Smooth muscle cell of the brain vasculature (primary cell): ENCODE data around the gene VAC14.
"Not testable (repeated sequence)": the region's sequence is repeated elsewhere in the genome, so short reads cannot be mapped to it uniquely, and the experiment has no call there.

Source experiments
- DNase-seq: peaks from one replicate; pipeline ENCODE4 v3.0.0-alpha.2; 2012; ENCODE audit warnings: low read depth, low spot score

VAC14 gene

DNA sequence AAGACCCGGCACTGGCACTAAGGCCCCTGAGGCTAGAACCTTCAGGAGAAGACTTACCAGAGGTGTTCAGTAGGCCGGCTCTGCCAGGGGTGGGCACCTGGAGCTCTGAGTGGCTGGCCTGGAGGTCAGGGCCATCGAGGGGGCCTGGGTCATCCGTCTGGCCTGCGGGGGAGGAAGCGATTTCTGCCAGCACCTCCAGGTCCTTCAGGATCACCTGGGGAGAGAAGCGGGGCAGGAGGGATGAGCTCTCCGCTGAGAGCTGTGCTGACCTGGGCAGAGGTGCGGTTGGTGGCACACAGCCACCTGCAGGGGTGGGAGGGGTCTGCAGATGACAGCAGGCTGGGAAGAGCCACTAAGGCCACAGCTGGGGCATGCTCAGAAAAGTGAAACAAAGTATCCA lies 56.6 kb downstream of the VAC14 start:
- DNase-seq: no peak

DNA sequence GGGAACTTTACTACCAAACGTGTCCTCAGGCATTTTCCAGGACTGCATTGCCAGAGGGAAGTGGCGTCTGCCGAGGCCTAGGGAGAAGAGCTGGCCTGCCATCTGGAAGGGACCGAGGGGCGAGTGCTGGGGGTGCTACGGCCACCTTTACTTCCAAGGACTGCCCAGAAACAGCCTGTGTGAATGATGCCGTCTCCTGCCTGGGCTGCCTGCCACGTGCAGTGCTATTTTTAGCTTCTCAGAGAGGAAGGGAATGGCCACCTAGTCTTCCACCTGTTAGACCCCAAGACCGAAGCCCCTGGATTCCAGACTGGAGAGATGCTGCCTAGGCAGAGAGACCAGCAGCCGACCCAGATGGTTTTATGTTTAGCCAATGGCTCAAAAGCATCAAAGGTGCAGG lies 57.2 kb downstream of the VAC14 start:
- no peak for DNase-seq

DNA sequence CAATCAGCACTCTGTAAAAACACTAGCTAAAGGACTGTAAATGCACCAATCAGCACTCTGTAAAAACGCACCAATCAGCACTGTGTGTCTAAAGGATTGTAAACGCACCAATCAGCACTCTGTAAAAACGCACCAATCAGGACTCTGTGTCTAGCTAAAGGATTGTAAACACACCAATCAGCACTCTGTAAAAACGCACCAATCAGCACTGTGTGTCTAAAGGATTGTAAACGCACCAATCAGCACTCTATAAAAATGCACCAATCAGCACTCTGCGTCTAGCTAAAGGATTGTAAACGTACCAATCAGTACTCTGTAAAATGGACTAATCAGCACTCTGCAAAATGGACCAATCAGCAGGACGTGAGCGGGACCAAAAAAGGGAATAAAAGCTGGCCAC lies 58.0 kb downstream of the VAC14 start:
- not testable (repeated sequence) for DNase-seq

DNA sequence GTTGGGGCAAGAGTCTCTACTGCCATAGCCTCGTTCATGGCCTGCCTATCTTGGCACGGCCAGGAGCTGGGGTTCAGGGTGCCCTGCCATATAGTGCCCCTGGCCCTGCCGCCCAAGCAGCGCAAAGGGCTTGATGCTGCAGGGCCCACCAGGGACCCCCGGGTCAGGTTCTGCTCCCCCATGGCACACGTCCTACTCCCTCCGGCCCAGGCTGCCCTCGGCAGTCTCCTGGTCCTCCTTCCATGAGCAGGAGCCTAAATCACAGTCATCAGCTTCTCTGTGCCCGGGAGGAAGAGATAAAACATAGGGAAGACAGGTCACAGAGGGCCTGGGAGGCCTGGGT lies 59.2 kb downstream of the VAC14 start:
- no peak for DNase-seq

DNA sequence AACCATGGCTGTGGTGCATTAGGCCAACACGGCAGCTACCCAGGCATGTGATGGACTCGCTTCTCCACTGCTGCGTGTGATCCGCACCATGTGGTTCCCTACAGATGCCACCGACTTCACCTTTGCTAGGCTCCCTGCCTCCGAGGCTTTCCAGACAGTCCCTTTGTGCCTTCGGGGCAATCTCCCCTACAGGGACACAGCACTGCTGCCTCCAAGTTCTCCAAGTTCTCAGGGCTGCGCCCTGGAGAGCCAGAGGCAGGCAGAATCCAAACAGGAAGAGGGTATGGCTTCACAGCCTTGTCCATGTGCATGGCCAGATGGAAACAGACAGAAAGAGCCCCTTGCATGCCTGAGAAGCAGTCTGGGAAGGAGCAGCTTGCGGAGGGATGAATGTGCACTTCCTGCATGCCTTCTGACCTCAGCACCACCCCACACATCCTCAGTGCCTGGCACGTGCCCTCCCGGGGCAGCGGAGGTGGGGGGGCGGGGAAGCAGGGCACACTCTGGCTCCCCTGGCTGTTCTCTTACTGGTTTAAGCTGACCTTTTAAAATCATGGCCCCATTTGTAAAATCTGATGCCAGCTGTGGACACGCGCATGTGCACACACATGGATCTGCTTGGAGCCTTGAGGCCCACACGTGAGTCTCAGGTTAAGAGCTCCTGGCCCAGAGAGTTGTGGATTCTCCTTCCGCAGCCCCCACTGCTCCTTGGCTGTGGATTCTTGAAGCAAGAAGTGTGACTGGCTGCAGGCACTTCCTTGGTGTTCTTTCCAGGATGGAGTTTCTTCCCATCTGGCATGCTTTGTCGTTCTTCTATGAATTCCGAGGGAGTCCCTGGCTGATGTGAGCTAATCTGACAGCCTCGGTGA lies 59.8 kb downstream of the VAC14 start:
- peak; percentile 61 for DNase-seq

DNA sequence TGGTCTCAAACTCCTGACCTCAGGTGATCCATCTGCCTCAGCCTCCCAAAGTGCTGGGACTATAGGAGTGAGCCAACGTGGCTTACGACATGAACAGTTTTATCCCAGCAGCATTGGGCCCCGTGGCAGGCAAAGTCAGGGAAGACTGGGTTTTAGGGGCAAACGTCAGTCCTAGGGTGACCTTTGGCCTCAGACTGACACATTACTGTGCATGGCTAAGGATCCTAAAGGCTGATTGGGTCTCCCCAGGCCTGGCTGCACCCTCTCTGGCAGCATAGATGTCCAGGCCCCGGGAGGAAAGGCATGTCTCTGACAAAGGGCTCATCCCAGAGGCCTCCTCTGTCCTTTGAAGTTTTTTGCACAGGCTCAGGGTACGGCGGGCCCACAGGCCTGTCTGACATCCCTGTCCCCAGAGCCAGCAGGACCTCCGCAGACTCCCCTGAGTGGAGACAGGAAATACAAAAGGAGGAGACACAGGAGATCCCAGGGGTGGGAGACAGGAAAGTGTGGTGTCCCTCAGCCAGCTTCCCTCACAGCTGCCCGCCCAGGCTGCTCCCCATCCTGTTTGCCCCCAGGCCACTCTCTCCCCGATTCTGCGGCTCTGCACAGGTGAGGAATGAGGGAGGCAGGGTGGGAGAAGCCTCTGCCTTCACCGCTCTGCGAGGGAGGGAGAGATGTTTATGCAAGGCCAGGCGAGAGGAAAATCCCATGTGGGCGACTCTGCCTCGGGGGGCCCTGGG lies 60.6 kb downstream of the VAC14 start:
- DNase-seq: no peak

DNA sequence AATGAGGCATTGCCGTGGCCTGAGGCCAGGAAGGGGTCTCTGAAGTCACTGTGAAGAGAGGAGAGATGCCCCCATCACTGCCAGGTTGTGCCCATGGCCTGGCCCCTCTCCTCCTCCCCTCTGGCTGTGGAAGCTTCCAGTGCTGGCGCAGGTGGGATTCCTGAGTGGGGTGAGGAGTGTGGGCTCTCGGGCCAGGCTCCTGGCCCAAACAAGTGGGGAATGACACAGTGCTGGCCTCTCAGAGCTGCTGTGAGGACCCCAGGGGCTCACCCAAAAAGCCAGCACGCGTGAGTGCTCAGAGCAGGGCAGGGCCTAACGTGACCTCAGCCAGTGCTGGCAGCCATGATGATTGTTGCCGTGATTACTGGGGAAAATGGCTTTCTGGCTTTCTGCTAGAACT lies 61.6 kb downstream of the VAC14 start:
- no peak for DNase-seq

DNA sequence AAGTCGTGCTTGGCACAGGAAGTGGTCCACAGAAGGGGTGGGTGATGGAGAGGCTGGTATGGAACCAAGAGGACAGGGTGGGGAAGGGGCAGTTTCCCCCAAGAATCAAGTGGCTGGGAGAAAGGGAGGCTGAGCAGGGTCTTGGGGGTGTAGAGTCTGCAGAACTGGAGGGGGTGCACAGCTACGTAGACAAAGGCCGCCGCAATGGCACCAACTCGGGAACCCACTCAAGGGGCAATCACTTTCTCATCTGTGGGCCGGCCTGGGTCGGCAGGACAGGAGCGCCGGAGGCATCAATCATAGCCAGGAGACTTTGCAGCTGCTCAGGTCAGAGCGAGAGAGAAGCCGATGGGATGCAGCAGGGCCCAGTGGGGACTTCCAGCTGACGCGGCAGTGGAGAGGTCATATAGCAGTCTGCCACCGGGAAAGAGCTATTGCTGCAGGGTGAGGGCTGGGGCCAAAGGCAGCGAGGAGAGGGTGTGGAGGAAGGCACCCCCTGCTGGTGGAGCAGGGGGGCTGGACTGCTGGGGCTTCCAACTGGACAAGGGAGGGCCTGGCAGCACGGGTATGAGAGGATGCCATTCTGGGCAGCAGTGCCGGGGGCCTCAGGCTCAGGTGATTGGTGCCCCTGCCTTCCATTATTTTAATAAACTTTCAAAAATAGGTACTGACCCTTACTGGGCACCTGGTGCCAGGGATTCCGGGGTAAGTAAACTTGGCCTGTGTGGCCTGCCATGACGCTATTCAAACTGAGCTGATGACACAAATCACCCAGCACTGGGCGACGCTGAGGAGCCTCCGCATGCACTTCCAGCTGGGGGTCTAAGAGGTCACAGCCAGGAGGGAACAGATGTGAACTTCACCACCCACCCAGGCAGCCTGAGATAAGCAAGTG lies 62.6 kb downstream of the VAC14 start:
- no peak for DNase-seq

DNA sequence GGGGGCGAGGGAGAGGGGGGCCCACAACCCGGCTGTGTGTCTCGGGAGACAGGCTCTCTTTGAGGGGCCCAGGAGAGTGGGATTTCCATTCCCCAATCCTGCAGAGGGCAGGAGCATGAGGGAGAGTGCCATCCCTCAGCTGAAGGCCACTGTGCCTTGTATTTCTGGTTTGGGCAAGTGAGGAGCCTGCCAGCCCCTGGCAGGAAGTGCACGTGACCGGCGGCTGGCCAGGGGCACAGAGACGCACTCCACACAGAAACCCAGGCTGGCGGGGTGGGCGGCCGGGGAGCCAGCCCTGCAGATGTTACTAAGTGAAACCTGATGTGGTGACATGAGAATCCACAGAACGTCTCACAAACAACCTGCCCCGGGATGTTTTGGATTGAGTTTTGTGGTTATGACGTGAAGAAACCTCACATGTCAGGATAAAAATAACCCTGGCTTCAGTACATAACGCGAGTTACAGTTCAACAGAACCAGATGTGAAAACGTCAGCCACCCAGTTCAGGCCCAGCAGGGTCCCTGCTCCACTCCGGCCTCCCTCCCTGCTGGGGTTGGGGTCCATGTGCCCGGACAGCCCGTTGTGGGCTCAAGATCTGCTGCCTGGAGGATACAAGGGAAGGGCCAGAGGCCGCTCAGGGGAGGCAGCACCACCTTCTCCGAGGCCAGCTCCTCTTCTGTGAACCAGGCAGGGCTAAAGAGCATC lies 63.4 kb downstream of the VAC14 start:
- DNase-seq: peak; percentile 93

DNA sequence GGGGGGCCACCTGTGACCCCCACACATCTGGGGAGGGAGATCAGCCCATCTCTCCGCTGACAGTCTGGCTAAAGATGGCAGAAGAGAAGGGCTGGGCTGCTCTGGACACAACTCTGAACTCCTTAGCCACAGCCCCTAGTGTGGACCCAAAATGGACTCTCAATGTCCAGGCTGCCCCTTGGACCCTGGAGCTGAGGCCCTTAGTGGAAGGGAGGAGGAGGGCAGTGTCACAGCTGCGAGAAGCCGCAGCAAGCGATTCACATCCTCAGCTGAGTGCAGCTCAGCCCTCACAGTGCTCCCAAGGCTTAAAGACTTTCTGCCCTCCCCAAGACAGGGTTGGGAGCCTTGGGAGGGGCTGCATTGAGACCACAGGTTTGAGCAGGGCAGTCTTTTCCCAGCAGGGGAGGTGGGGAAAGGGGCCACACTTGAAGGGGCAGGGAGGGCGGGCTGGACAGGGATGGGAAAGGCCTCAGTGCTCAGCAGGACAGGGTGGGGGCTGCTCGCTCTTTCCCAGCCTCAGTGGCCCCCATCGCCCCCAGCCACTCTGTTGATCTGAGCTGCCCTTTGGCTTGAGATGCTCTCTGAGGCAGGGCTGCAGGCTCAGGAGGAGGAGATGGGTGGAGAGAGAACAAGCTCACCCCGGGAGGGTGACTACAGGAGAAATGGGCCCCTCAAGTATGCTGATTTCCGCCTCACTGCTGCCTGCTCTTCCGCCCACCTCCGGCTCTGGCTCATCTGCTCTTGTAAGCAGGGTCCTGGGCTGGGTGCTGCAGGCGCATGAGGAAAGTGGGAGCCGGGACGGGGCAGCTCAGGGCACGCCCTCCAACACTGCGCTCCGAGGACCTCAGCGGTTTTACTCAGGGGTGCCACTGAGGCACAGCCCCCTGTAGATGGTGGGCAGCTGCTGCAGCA lies 64.2 kb downstream of the VAC14 start:
- no peak for DNase-seq

DNA sequence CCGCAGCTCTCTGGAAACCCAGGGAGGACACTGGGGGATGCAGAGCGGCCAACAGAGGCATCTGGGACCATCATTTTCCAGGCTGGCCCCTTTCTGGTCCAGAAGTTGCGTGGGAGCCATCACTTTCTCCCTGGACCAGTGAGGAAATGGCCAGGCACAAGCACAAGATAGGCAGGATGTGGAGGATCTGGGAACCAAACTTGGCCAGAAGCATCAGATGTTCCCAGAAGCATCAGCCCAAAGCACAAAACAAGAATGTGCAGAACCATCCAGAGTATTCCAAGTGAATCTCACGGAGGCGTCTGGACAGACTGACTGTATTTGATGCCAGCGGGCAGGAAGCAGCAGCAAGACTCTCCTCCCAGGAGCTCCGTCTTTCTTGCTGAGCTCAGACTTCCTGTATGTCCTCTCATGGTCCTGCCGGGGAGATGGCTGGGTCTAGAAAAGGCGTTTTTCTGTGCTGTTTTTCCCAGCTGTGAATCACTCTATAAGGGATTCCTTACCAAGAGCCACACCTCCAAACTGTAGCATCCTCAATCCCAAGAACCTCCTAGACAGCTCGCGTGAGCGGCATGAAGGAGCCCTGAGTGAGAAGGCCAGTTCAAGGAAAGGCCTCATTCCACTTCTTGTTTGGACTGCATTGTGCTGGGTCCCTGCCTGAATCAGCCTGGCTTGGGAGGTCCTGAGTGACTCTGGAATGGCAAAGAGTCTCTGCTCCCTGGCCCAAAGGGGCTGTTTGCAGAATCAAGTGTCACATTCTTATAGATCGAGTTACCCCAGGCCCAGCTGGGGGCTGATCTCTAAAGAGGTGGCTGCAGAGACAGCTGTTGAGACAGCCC lies 65.6 kb downstream of the VAC14 start:
- no peak for DNase-seq

DNA sequence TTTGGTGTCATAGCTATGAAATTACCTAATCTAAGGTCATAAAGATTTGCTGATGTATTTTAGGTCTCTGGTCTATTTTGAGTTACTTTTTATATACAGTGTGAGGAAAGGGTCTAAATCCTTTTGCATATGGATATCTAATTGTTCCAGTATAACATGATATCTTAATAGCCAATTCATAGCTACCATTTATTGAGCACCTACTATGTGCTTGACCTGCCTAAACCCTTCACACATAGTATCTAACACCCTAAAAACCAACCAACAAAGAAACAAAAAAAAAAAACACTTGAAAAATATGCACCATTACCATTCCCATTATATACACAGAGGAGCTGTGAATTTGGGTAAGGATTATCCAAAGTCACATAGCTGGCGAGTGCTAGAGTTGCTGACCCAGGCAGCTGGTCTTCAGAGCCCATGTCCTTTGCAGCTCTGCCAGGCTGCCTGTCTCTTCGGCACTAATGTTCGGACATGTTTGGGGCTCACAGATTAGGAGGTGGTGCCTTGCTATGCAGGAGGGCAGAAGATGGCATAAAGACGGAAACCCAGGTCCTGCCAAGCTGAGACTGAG lies 66.3 kb downstream of the VAC14 start:
- no peak for DNase-seq

DNA sequence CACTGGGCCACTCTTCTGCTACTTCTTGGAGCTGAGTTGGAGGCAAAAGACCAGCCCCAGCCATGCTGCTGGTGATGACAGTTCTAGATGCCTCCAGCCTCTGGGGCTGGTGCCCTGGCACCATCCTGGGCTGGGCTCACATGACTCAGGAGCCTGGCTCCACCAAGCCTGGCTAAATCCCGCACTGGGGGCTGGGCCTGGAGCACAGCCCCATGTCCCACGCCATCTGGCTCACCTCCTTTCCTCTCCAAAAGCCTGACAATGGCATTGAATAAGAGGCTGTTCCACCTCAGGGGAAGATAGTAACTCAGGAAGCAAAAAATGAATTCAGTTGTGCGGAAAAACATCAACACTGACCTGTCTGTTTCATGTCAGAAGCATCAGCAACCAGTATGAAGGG lies 70.0 kb downstream of the VAC14 start:
- DNase-seq: no peak

DNA sequence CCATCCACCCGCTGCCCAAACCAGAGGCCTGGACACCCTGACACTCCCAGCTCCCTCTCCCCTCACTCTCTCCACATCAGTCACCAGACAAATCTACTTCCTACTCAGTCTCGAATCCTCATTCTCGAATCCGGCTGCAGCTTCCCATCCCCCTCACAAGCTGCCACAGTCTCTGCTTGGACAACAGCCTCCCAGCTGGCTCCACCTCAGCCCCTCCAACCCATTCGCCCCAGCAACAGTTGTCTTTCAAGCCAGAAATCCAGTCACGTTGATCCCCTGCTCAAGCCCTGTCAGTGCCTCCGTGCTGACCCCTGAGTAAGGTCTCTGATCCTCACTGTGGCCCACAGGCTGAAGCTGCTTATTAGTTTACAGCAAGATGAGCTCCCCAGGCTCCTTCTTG lies 70.9 kb downstream of the VAC14 start:
- no peak for DNase-seq

DNA sequence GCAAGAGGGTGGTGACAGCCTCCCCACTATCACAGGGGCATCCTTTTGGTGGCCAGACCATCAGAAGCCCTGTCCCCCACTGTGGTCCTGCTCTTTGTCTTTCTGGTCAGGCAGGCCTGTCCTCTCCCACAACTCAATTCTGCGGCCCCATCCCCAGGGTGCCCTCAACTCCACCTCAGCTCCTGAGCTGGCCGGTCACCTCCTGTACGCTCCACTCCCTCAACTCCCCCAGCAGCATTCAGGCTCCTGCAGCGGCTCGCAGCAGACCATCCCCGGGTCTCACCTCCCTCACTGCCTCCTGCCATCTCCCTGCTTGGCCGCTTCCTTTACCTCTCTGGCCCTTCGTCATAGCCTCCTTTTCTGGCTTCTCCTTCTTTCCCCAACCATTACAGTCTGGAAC lies 71.7 kb downstream of the VAC14 start:
- no peak for DNase-seq

DNA sequence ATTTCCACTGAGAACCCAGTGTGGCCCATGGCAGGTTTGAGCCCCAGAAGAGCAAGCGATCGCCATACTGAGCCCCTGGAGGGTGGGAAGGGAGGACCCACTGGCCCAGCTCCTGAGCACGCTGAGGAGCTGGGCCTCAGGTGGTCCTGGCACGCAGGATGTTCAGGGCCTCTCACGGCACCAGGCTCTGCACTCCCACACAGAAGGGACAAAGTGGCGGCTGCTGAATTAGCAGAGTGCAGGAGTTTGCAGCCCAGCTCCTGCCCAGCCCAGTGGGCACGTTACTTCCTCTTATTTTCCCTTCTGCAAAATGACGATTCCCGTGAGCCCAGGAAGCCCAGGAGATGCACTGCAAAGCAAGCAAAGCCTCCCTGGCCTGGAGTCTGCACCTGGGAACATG lies 72.8 kb downstream of the VAC14 start:
- DNase-seq: no peak

DNA sequence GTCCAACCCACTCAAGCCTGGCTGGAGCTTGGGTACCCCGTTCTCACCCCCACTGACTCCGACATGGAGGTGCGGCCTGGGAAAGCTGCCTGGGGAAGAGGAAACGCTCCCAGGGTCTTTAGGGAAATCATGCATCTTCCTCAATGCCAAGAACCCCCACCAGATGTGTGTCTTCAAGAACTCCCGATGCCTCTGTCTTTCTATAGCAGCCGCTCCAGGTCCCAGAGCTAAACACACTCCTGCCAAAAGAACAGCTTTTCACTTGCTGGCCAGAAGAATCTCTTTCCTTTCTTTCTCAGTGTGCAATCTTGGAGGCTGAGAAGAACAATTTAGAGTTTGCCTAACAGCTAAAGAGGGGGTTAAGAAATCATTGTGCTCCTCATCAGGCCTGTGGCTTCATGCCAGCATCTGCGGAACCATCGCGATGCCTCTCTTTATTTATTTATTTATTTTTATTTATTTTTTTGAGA lies 74.0 kb downstream of the VAC14 start:
- no peak for DNase-seq

DNA sequence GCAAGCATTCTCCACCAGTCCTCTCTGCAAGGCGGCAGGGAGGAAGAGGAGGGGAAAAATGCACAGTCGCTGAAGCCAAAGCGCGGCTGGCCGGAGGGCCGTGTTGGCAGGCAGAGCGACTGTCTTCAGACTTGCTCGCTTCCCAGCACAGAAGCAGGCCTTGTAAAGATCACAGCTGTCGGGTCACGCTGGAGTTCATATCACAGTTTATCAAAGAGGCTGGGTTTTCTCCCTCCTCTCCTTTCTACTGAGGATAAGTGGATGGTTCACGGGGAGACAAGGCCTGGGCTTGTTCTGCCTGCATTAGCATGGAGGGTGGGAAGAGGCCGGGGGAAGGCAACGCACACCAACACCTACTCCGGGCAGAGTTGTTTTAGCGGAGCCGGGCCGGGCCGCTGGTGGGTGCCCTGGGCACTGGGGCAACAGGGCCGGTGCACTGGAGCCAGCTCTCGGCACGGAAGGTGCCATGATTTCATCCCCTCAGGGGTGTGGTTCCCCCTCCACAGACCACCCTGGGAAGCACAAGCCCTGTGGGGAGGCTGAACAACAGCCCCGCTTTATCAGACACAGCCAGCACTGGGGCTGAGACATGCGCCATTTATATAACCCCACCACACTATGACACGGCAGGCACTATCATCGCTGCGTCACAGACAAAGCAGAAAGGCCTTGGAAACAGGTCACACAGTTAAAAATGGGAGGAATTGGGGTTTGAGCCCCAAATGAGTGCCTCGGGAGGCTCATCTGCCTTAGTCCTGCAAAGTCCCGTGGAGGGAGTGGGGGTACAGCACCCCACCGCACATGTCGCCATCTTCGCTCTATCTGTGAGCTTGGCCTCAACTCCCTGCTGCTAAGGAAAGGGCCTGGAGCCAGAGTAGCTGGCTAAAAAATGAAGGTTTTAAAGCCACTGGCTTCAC lies 74.8 kb downstream of the VAC14 start:
- no peak for DNase-seq
